GM12873 (cell line): ENCODE measurements around the gene TAS1R1.

ENCODE experiments used
- CTCF ChIP-seq: IDR thresholded peaks from 2 replicates; pipeline ENCODE4 v1.5.1; 2012; ENCODE audit warnings: low read depth, mild to moderate bottlenecking, moderate library complexity, low read length, control low read depth; ENCODE audit not compliant: insufficient read depth; ENCODE audit errors: missing control alignments

Gene TAS1R1

GRCh38 chr1:6599141-6599975, 44.3 kb downstream of the TAS1R1 start:
- no peak for TF ChIP-seq CTCF

GRCh38 chr1:6600410-6601048, 45.4 kb downstream of the TAS1R1 start:
- TF ChIP-seq CTCF = no peak

- no peak for TF ChIP-seq CTCF
Measured at GRCh38 chr1:6601049-6601922, 46.2 kb downstream of the TAS1R1 start.

- no peak for TF ChIP-seq CTCF
Measured at GRCh38 chr1:6601923-6602668, 47.0 kb downstream of the TAS1R1 start.

GRCh38 chr1:6602669-6603237, 47.6 kb downstream of the TAS1R1 start, which contains the start of gene KLHL21:
TSS of gene KLHL21 (minus strand) at chr1:6602869. CDS start at chr1:6602817, 52 bp downstream.
- TF ChIP-seq CTCF = no peak

GRCh38 chr1:6603238-6603914, 48.3 kb downstream of the TAS1R1 start:
- TF ChIP-seq CTCF = no peak
